ENCODE data around the gene RGS3.
"Not testable (repeated sequence)": the region's sequence is repeated elsewhere in the genome, so short reads cannot be mapped to it uniquely, and the experiment has no call there.

The RGS3 gene

DNA sequence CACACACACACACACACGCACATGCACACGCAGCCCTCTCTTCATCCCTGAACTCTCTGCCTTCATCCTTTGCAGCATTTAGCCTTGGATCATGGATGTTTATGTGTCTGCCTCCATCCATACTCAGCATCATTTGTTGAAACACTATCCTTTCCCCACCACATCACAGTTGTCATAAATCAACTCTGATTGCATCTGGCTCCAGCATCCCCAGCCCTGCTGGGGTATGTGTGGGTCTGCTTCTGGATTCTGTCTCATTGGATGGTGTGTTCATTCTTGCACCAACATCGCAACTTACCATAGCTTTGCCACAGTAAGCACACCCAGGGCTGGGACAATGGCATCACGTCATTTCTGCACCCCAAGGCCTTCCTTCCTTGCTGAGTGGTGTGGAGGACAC, 175.4 kb downstream of the RGS3 start:
- Mint-ChIP-seq H3K36me3 (no peaks in the 10 kb centered on the region), H3K4me1 (no peaks in the 10 kb centered on the region), H3K4me3 (no peak overlapping the region), H3K27ac (no peak overlapping the region), H3K9me3 (no peaks in the 10 kb centered on the region)
- DNase-seq (ENCODE audit: low spot score in 2 of 2) (no peak), ATAC-seq (no peak)

DNA sequence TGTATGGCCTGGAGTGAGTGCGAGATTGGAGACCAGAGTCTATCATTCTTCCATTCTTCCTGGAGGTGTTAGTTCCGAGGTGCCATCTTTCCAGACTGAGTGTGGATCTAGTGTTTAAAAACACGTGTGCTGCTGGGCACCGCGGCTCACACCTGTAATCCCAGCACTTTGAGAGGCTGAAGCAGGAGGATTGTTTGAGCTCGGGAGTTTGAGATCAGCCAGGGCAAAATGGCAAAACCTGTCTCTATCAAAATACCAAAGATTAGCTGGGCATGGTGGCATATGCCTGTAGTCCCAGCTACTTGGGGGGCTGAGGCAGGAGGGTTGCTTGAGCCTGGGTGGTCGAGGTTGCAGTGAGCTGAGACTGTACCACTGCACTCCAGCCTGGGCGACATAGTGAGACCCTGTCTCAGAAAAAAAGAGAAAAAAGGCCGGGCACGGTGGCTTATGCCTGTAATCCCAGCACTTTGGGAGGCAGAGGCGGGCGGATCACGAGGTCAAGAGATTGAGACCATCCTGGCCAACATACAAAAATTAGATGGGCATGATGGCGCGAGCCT, 176.0 kb downstream of the RGS3 start:
- not testable (repeated sequence) for H3K4me1 Mint-ChIP-seq, H3K9me3 Mint-ChIP-seq

DNA sequence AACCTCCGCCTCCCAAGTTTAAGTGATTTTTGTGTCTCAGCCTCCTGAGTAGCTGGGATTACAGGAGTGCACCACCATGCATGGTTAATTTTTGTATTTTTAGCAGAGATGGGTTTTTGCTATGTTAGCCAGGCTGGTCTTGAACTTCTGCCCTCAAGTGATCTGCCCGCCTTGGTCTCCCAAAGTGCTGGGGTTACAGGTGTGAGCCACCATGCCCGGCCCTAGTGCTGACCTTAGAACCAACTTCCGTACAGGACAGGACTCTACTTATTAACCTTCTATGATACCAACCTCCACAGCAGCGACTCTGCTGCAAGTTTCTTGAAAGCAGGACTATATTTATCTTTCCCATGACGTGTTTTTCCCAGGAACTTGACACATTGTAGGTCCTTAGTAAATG, 176.9 kb downstream of the RGS3 start:
- no peak for ATAC-seq
- no peak for DNase-seq (ENCODE audit: low spot score in 2 of 2)
- Mint-ChIP-seq H3K4me1 (no peaks in the 10 kb centered on the region), H3K27ac (no peak overlapping the region), H3K4me3 (no peak overlapping the region), H3K9me3 (no peaks in the 10 kb centered on the region), H3K36me3 (no peaks in the 10 kb centered on the region)

More for the DNA sequence above, 176.0 kb downstream of the RGS3 start:
- ATAC-seq; H3K4me3 Mint-ChIP-seq; DNase-seq (ENCODE audit: low spot score in 2 of 2); H3K36me3 Mint-ChIP-seq; H3K27ac Mint-ChIP-seq: not testable (repeated sequence)

DNA sequence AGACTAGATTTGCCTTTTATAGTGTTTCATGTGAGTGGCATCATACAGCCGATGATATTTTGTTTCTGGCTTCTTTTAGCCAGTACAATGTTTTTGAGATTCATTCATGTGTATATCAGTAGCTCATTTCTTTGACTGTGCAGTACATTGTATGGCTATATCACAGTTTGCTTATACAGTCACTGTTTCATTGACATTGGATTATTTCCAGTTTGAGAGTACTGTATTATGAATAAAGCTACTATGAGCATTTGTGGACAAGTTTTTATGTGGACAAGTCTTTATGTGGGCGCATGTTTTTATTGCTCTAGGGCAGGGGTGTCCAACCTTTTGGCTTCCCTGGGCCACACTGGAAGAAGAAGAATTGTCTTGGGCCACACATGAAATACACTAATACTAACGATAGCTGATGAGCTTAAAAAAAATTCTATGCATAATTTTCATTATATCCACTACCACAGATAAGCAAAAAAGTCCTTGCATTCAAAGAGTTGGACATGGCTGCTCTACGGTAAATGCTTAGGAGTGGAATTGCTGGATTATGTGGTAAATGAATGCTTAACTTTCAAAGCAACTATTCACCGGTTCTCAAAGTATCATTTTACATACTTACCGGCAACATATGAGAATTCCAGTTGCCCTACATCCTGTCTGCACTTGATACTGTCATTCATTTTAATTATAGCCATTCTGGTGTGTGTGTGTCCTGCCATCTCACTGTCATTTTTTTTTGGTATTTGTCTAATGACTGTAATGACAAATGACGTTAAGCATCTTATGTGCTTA, 177.8 kb downstream of the RGS3 start:
- Mint-ChIP-seq H3K27ac (no peak overlapping the region), H3K36me3 (no peaks in the 10 kb centered on the region), H3K4me3 (no peak overlapping the region), H3K9me3 (no peaks in the 10 kb centered on the region), H3K4me1 (no peaks in the 10 kb centered on the region)
- ATAC-seq (no peak), DNase-seq (ENCODE audit: low spot score in 2 of 2) (no peak)

DNA sequence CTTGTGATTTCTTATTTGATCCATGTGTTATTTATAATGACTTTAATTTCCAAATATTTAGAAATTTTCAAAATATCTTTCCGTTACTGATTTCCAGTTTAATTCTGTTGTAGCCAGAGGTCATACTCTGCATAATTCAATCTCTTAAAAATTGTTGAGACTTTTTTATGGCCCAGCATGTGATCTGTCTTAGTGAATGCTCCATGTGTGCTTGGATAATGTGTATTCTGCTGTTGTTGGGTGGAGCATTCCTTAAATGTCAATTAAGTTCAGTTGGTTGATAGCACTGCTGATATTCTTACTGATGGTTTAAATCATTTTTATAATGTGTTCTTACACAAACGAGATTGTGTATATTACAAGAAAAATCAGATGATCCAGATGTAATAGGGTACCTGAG, 180.8 kb downstream of the RGS3 start:
- H3K4me1 Mint-ChIP-seq: no peaks in the 10 kb centered on the region
- no peak overlapping the region for H3K27ac Mint-ChIP-seq
- ATAC-seq (no peak), DNase-seq (ENCODE audit: low spot score in 2 of 2) (no peak)
- H3K9me3 Mint-ChIP-seq: no peaks in the 10 kb centered on the region
- H3K4me3 Mint-ChIP-seq: no peak overlapping the region
- H3K36me3 Mint-ChIP-seq: no peaks in the 10 kb centered on the region

DNA sequence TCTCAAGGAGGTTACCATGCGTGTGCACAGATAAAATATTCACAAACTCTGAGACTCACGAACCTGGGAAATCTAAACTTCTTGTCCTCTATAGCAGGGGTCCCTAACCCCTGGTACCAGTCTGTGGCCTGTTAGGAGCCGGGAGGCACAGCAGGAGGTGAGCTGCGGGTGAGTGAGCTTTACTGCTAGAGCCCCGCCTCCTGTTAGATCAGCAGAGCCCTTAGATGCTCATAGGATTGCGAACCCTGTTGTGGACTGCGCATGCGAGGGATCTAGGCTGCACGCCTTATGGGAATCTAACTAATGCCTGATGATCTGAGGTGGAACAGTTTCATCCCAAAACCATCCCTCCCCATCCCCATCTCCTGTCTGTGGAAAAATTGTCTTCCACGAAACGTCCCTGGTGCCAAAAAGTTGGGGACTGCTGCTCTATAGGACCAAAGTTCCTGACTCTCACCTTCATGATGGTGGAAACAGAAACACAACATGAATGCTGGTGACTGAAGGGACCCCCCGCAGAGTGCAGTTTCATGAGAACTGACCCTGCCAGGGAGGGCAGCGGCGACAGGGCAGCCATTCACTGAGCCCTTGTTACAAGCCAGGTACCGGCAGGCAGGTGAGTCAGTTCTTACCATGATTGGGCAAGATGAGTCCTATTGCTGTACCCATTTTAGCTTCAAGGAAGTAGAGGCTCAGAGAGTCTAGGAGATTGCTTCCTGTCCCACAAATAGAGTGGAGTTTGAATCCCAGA, 181.9 kb downstream of the RGS3 start:
- Mint-ChIP-seq H3K36me3 (no peaks in the 10 kb centered on the region), H3K9me3 (no peaks in the 10 kb centered on the region), H3K27ac (no peak overlapping the region), H3K4me1 (no peaks in the 10 kb centered on the region), H3K4me3 (no peak overlapping the region)
- DNase-seq (ENCODE audit: low spot score in 2 of 2): no peak
- no peak for ATAC-seq

DNA sequence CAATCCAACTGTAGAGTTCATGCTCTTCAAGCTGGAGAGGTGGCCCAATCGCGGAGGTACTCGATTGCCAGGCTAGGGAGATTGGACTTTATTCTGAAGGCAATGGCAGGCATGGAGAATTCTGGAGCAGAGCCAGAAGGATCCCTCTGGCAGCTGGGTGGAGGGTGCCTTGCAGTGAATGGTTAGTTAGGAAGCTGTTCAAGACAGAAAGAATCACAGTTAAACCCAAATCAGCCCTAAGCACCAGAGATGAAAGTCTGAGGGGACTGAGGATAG, 182.4 kb downstream of the RGS3 start:
- Mint-ChIP-seq H3K9me3 (no peaks in the 10 kb centered on the region), H3K4me3 (no peak overlapping the region), H3K36me3 (no peaks in the 10 kb centered on the region), H3K27ac (no peak overlapping the region), H3K4me1 (no peaks in the 10 kb centered on the region)
- DNase-seq (ENCODE audit: low spot score in 2 of 2) (no peak), ATAC-seq (no peak)

DNA sequence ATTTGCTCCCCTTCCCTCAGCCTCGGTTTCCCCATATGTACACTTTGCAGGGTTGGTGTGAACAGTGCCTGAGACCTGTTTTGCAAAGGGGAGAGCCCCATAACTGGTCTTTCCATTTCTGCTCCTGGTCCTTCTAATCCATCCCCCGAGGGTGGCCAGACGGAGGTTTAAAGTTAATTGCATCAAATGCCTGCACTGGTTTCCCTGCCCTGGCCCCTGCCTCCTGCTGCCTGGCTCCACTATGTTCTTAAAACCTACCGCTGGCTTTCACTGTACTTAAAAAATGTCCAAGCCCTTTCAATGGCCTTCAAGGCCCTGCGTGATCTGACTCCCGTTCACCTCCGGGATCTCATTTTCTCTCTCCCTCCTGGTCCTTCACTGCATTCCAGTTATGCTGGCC, 183.0 kb downstream of the RGS3 start:
- Mint-ChIP-seq H3K4me1 (no peaks in the 10 kb centered on the region), H3K9me3 (no peaks in the 10 kb centered on the region), H3K4me3 (no peak overlapping the region), H3K27ac (no peak overlapping the region), H3K36me3 (no peaks in the 10 kb centered on the region)
- DNase-seq (ENCODE audit: low spot score in 2 of 2) (no peak), ATAC-seq (no peak)
